HCT116 (cell line): Measurements from ENCODE around the gene NACC2. TPM values are rescaled to one million over a fixed set of nuclear protein-coding genes. Genes with fewer than 3 reads are reported as not detected.

Experiments used
- ATAC-seq: fragments of 200-7000 bp; cut with Tn5 transposase; 2 replicates; pipeline ENCODE4 v1.9.1; 2020; ENCODE audit warnings: mild to moderate bottlenecking, moderate library complexity
- BruUV-seq: library from RNA; stranded (reverse); fragments of 400-500 nt; replicated peaks from 2 replicates; lab custom pipeline; 2021; lab: Mats Ljungman, UMichigan
- CTCF ChIA-PET: fragments of 300-600 bp; sonication (Branson Sonifier 250); formaldehyde crosslinking; loops from one replicate; lab custom pipeline; 2021; ENCODE audit warnings: antibody characterized with exemption; lab: Charles Lee
- POLR2A ChIA-PET: fragments of 300-600, 350-600 bp; sonication (Branson Sonifier 250); formaldehyde crosslinking; loops from one replicate; lab custom pipeline; 2021; ENCODE audit warnings: antibody characterized with exemption; lab: Charles Lee
- RAD21 ChIA-PET, 2 experiments: fragments of 300-600 bp; sonication (Branson Sonifier 250); formaldehyde crosslinking; loops; one replicate each; lab custom pipeline; 2023; ENCODE audit warnings: low total read pairs in 2 of 2; ENCODE audit not compliant: uncharacterized antibody in 2 of 2, unreplicated experiment in 2 of 2, low non-redundant PET in 1 of 2; lab: Charles Lee
- DNase-seq: peaks from one replicate; pipeline ENCODE4 v3.0.0-alpha.2; 2010; ENCODE audit warnings: low read depth, low spot score
- H2AFZ ChIP-seq: fragments of 200-600 bp; shearing (Covaris generic), sonication (generic); 2 replicates; pipeline ENCODE4 v1.6.1; 2017; ENCODE audit warnings: low read depth, mixed run types, mixed read lengths, antibody characterized with exemption, low read length; ENCODE audit not compliant: poor library complexity, severe bottlenecking
- H3K27ac ChIP-seq: 2 replicates; pipeline ENCODE4 v1.5.1; 2012; ENCODE audit warnings: low read depth, low read length
- H3K27me3 ChIP-seq: fragments of 200-600 bp; sonication (generic); 2 replicates; pipeline ENCODE4 v1.6.1; 2016; ENCODE audit warnings: mixed run types, low read length, mixed read lengths; ENCODE audit not compliant: insufficient read depth
- H3K36me3 ChIP-seq, 2 experiments: fragments of 200-500 bp in 1 of 2; fragments of 200-600 bp in 1 of 2; sonication (Bioruptor generic) in 1 of 2; sonication (generic) in 1 of 2; 2 replicates each; pipeline versions ENCODE4 v1.5.1 to v1.6.1; 2014 to 2016; ENCODE audit warnings: low read length in 2 of 2, inconsistent platforms in 1 of 2, mixed read lengths in 1 of 2, mixed run types in 1 of 2; ENCODE audit not compliant: insufficient read depth in 2 of 2, control insufficient read depth in 1 of 2
- H3K4me1 ChIP-seq, 2 experiments: fragments of 200-600 bp in 1 of 2; sonication (generic) in 1 of 2; 2 replicates each; pipeline versions ENCODE4 v1.5.1 to v1.6.1; 2012 to 2017; ENCODE audit warnings: low read length in 2 of 2, inconsistent platforms in 1 of 2, mild to moderate bottlenecking in 1 of 2, mixed read lengths in 1 of 2, mixed run types in 1 of 2, moderate library complexity in 1 of 2; ENCODE audit not compliant: insufficient read depth in 2 of 2, control insufficient read depth in 1 of 2
- H3K4me2 ChIP-seq: fragments of 200-600 bp; sonication (generic); 2 replicates; pipeline ENCODE4 v1.6.1; 2017; ENCODE audit warnings: mixed run types, low read length, mixed read lengths
- H3K4me3 ChIP-seq, 2 experiments: fragments of 200-600 bp in 1 of 2; sonication (generic) in 1 of 2; replicated peaks in 1 of 2; 2 replicates each; pipeline ENCODE4 v1.5.1; 2011 to 2016; ENCODE audit warnings: low read length in 2 of 2, control low read depth in 1 of 2, low read depth in 1 of 2, mild to moderate bottlenecking in 1 of 2, mixed read lengths in 1 of 2, mixed run types in 1 of 2
- H3K79me2 ChIP-seq: fragments of 200-600 bp; sonication (generic); 2 replicates; pipeline ENCODE4 v1.6.1; 2017; ENCODE audit warnings: mild to moderate bottlenecking, mixed run types, low read length, moderate library complexity, mixed read lengths; ENCODE audit not compliant: insufficient read depth
- H3K9ac ChIP-seq: fragments of 200-600 bp; sonication (generic); 2 replicates; pipeline ENCODE4 v1.6.1; 2016; ENCODE audit warnings: low read length, mixed read lengths
- H3K9me2 ChIP-seq: fragments of 200-600 bp; sonication (generic), shearing (Covaris generic); 2 replicates; pipeline ENCODE4 v1.6.1; 2017; ENCODE audit warnings: mixed run types, mild to moderate bottlenecking, moderate library complexity; ENCODE audit not compliant: insufficient read depth
- H3K9me3 ChIP-seq, 2 experiments: fragments of 200-500 bp in 1 of 2; fragments of 200-600 bp in 1 of 2; sonication (Bioruptor generic) in 1 of 2; sonication (generic) in 1 of 2; 2 replicates each; pipeline ENCODE4 v1.6.1; 2014 to 2017; ENCODE audit warnings: low read length in 2 of 2, mixed read lengths in 2 of 2, inconsistent platforms in 1 of 2, low read depth in 1 of 2, mild to moderate bottlenecking in 1 of 2, mixed run types in 1 of 2, moderate library complexity in 1 of 2; ENCODE audit not compliant: control insufficient read depth in 1 of 2, insufficient read depth in 1 of 2
- H4K20me1 ChIP-seq: fragments of 200-600 bp; sonication (generic), shearing (Covaris generic); 2 replicates; pipeline ENCODE4 v1.6.1; 2017; ENCODE audit warnings: mixed run types, mild to moderate bottlenecking, moderate library complexity; ENCODE audit not compliant: insufficient read depth
- CBX3 ChIP-seq: IDR thresholded peaks from 2 replicates; pipeline ENCODE4 v1.6.1; 2012; ENCODE audit warnings: low read depth
- EGR1 ChIP-seq: IDR thresholded peaks from 2 replicates; pipeline ENCODE4 v1.6.1; 2012; ENCODE audit warnings: low read depth
- JUND ChIP-seq: IDR thresholded peaks from 2 replicates; pipeline ENCODE4 v1.6.1; 2012
- POLR2A ChIP-seq: IDR thresholded peaks from 2 replicates; pipeline ENCODE4 v1.7.0; 2011; ENCODE audit warnings: borderline replicate concordance; ENCODE audit not compliant: insufficient read depth, insufficient read length; ENCODE audit errors: extremely low read depth
- POLR2AphosphoS5 ChIP-seq: IDR thresholded peaks from 2 replicates; pipeline ENCODE4 v1.6.1; 2011; ENCODE audit warnings: mild to moderate bottlenecking, low read depth, low read length, moderate library complexity
- REST ChIP-seq: IDR thresholded peaks from 2 replicates; pipeline ENCODE4 v1.6.1; 2012; ENCODE audit warnings: low read depth
- SP1 ChIP-seq: IDR thresholded peaks from 2 replicates; pipeline ENCODE4 v1.6.1; 2012; ENCODE audit warnings: low read depth
- SRF ChIP-seq: IDR thresholded peaks from 2 replicates; pipeline ENCODE4 v1.6.1; 2012; ENCODE audit warnings: low read depth
- intact Hi-C: fragments of 100-400 bp; cut with micrococcal nuclease; formaldehyde crosslinking; loops from 2 replicates; pipeline ENCODE4 v1.10.0; 2022
- total RNA-seq: library from RNA; stranded (reverse); gene quantifications from one replicate; pipeline ENCODE4 v1.2.1, GENCODE V29; 2021; ENCODE audit not compliant: unreplicated experiment
- TF ChIP-seq, protein P1 (sequence below): IDR thresholded peaks from 2 replicates; pipeline ENCODE4 v1.6.1; 2012
- TF ChIP-seq, protein P2 (sequence below), 3 experiments: fragments of 200-600 bp in 1 of 3; sonication (generic) in 1 of 3; IDR thresholded peaks in 2 of 3; conservative IDR thresholded peaks in 1 of 3; 2 replicates each; pipeline ENCODE4 v1.5.1; 2012 to 2017; ENCODE audit warnings: low read depth in 2 of 3, low read length in 2 of 3, antibody characterized with exemption in 1 of 3, borderline replicate concordance in 1 of 3, control low read depth in 1 of 3, mild to moderate bottlenecking in 1 of 3, mixed read lengths in 1 of 3, mixed run types in 1 of 3, moderate library complexity in 1 of 3; ENCODE audit not compliant: insufficient read depth in 1 of 3
- TF ChIP-seq, protein P3 (sequence below): IDR thresholded peaks from 2 replicates; pipeline ENCODE4 v1.6.1; 2012

The NACC2 gene
- total RNA-seq, 1 experiment from 2014 or later, result 27.8 TPM

GRCh38 chr9:136004712-136005111 is 90.4 kb downstream of the NACC2 start:
- Histone ChIP-seq H3K9ac (no peak overlapping the region), H4K20me1 (no peaks in the 10 kb centered on the region), H3K9me3 (no peaks in the 10 kb centered on the region), H3K4me3 (no peak overlapping the region), H3K79me2 (no peaks in the 10 kb centered on the region), H3K4me2 (no peak overlapping the region), H3K27me3 (no peaks in the 10 kb centered on the region), H3K9me2 (no peaks in the 10 kb centered on the region), H3K36me3 (no peaks in the 10 kb centered on the region), H3K4me1 (peaks cover 9 to 18% of the 10 kb centered on the region in 2 experiments), H3K27ac (no peak overlapping the region), H2AFZ (no peak overlapping the region)
- no peak for TF ChIP-seq REST
- BruUV-seq, result no TSS peak
- POLR2A ChIA-PET, result no interaction called here
- no peak for DNase-seq
- intact Hi-C loops, result no loop called here
- RAD21 ChIA-PET, result no interaction called here
- CTCF ChIA-PET, result no interaction called here
- no peak for ATAC-seq

GRCh38 chr9:136004219-136004618 is 90.9 kb downstream of the NACC2 start:
- CTCF ChIA-PET, result no interaction called here
- H3K79me2 ChIP-seq, result no peaks in the 10 kb centered on the region
- no peaks in the 10 kb centered on the region for H3K9me2 ChIP-seq
- ATAC-seq, result no peak
- no peaks in the 10 kb centered on the region for H3K27me3 ChIP-seq
- H3K4me1 ChIP-seq, result peaks cover 8 to 14% of the 10 kb centered on the region in 2 experiments
- no peak for DNase-seq
- H3K9me3 ChIP-seq, result no peaks in the 10 kb centered on the region
- no peak overlapping the region for H3K4me3 ChIP-seq
- RAD21 ChIA-PET, result no interaction called here
- intact Hi-C loops, result no loop called here
- POLR2A ChIA-PET, result no interaction called here
- no peaks in the 10 kb centered on the region for H4K20me1 ChIP-seq
- BruUV-seq, result no TSS peak
- H3K36me3 ChIP-seq, result no peaks in the 10 kb centered on the region
- H3K4me2 ChIP-seq, result no peak overlapping the region
- H2AFZ ChIP-seq, result no peak overlapping the region
- no peak overlapping the region for H3K9ac ChIP-seq
- no peak overlapping the region for H3K27ac ChIP-seq
- TF ChIP-seq, protein P1, sequence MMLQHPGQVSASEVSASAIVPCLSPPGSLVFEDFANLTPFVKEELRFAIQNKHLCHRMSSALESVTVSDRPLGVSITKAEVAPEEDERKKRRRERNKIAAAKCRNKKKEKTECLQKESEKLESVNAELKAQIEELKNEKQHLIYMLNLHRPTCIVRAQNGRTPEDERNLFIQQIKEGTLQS, result no peak
- no peak for TF ChIP-seq SRF
- TF ChIP-seq REST, result no peak
- no peak for TF ChIP-seq EGR1
- TF ChIP-seq, protein P2, sequence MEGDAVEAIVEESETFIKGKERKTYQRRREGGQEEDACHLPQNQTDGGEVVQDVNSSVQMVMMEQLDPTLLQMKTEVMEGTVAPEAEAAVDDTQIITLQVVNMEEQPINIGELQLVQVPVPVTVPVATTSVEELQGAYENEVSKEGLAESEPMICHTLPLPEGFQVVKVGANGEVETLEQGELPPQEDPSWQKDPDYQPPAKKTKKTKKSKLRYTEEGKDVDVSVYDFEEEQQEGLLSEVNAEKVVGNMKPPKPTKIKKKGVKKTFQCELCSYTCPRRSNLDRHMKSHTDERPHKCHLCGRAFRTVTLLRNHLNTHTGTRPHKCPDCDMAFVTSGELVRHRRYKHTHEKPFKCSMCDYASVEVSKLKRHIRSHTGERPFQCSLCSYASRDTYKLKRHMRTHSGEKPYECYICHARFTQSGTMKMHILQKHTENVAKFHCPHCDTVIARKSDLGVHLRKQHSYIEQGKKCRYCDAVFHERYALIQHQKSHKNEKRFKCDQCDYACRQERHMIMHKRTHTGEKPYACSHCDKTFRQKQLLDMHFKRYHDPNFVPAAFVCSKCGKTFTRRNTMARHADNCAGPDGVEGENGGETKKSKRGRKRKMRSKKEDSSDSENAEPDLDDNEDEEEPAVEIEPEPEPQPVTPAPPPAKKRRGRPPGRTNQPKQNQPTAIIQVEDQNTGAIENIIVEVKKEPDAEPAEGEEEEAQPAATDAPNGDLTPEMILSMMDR (IDR thresholded peaks at IDR 0.05 in 2 of 3, conservative IDR thresholded peaks at IDR 0.05 in 1 of 3; ENCODE audit: borderline replicate concordance in 1 of 3, insufficient read depth in 1 of 3, low read depth in 2 of 3, low read length in 2 of 3), result no peak
- TF ChIP-seq, protein P3, sequence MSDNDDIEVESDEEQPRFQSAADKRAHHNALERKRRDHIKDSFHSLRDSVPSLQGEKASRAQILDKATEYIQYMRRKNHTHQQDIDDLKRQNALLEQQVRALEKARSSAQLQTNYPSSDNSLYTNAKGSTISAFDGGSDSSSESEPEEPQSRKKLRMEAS, result no peak
- no peak for TF ChIP-seq POLR2A
- no peak for TF ChIP-seq CBX3
- no peak for TF ChIP-seq POLR2AphosphoS5
- no peak for TF ChIP-seq JUND
- no peak for TF ChIP-seq SP1
